GM18498 (cell line): ENCODE measurements around the gene GGACT.
"Not testable (repeated sequence)": the region's sequence is repeated elsewhere in the genome, so short reads cannot be mapped to it uniquely, and the experiment has no call there.

Experiments used
- ATAC-seq: cut with Tn5 transposase; IDR thresholded peaks from one replicate; pipeline ENCODE4 v1.9.1; 2021; ENCODE audit warnings: mild to moderate bottlenecking, moderate library complexity; ENCODE audit not compliant: unreplicated experiment

GGACT gene

DNA sequence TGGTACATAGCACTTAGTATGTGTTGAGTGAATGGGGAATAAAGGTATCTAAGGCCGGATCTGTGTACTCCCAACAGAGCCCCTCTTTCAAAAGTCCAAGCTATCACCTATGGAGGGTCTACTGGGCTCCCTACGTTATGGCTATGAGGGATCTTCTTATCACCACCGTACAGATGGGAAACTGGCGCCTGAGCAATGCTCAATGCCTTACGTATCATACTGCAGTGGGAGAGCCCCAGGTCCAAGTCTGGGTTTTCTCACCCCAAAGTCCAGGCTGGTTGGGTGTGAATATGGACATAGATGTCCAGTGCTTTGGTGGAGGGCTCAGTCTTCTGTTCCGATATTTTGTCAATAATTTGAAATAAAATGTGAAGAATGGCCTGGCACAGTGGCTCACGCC lies 13.1 kb upstream of the GGACT start:
- ATAC-seq: no peak

DNA sequence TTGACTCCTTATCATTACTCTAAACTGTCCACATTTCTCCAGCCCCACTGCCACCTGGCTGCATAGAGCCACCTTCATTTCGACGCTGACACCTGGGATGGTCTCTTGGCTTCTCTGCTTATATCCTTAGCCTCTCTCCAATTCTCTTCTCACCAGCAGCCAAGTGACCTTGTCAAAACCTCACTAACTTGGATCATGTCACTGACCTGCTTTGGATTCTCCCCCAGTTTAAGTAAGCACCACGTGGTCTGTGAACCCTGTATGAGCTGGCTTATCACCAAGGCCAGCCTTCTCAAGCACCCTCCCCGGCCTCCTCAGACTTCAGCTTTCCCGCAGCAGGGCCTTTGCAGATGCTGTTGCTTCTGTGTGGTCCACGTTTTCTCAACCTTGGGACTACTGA lies 12.3 kb upstream of the GGACT start:
- ATAC-seq: no peak

DNA sequence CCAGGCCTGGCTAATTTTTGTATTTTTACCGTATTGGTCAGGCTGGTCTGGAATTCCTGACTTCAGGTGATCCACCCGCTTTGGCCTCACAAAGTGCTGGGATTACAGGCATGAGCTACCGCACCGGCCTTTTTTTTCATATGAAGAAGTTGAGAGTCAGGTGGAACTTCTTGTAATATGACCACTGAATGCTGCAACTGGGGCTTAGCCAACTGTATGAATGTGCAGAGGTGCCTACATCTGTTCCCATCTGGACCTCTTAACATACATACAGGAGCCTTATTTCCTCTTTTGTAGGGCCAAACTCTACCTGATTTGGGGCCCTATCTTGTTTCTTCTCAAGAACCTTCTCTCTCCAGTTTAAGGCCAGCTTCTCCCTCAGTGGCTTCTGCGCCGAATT lies 11.9 kb upstream of the GGACT start:
- no peak for ATAC-seq

DNA sequence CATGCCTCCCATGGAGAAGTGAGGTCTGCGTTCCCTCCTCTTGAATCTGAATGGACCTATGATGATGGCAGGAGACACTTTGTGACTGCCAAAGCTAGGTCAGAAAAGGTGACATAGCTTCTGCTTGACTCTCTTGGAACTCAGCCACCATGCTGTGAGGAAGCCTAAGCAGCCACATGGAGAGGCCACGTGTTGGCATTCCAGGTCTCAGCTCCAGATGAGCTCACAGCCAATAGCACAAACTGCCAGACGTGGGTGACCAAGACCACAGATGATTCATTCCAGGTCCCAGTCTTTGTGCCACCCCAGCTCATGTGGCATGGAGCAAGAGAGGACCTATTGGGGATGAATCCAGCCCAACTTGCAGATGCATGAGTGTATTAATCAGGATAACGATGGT lies 8.7 kb upstream of the GGACT start:
- no peak for ATAC-seq

DNA sequence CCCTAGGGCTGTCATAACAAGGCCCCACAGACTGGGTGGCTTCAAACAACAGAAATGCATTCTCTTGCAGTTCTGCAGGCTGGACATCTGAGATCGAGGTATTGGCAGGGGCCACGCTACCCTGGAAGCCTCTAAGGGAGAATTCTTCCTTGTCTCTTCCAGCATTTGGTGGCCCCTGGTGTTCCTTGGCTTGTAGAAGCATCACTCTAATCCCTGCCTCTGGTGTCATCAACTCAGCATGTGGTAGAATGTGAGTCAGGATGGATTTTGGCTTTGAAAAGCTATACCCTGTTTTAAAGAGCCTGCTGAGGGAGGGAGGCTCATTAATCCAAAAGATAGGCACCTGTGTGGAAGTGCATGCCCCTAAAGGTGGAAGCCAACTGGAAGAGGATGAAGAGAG lies 7.9 kb upstream of the GGACT start:
- ATAC-seq: no peak

DNA sequence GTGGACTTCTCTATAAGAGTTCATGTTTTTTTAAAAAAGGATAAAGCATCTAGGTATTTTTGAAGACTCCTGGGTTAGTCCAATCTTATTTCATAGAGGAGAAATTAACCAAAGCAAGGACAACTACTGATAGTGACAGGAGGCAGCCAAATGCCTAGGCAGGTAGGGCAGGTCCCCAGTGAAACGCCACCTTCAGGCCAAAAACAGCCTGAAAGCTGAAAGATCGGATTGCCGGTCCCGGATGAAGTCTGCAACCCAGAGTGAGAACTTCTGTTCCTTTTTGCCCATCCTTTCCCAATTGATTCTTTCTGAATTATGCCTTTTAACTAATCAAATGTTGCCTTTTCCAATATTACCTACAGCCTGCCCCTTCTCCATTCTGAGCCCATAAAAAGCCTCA lies 6.1 kb upstream of the GGACT start:
- ATAC-seq: no peak

DNA sequence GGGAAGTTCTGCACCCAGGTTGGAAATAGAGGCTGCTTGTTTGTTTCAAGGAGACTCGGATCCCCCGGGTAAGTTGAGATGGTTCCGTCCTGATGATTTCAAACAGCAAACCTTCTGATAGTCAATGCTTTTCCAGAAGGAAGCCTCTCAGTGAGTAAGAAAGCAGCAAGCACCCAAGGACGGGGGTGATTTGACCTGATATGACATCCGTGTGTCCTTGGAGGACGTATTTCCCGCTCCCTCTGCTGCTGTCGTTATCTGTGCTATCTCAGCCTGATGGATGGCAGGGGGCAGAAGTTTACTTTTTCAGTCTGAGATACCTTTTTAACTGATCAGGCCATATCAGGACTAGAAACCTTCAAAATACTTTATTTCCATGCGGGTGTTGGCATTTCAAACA lies 5.7 kb upstream of the GGACT start:
- ATAC-seq: no peak

DNA sequence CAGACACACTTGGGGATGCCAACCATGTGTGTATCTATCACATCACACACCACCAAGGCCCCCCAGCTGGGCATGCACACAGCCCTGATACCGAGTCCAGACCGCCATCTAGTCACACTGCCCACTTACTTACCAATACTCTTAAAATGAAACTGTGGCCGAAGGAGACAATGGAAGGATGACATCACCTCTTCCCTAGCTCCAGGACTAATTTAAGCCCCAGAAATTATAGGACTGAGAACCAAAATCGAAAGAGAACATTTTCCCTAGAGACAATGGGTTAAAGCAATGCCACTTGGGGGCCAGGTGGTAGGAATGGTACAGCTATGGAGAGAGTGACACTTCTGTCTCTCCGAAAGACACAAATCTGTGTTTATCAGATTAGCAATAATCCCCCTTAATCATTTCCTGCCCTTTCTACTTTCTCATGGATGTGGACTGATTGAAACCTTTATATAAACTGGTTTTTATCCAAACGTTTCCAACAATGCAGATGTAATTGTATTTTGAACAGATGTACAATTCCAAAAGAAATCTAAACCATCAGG lies 663 bp upstream of the GGACT start:
- ATAC-seq: no peak

DNA sequence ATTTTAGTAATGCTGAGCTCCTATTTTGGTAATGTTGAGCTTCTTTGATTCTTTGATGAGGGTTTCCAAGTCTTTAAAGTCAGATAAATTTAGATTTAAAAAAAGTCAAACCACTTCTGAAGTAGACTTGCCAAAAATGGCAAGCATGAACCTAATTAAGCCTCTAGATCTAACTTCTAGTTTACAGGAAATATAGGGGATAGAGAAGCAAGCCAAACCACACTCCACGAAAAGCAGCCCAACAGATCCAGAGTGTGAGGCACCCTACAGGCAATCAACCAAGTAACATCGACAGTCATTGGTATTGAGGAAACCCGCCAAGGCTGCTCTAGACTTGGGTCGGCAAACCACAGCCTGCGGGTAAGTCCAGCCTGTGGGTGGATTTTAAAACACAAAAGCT lies 3.7 kb downstream of the GGACT start:
- ATAC-seq: no peak

DNA sequence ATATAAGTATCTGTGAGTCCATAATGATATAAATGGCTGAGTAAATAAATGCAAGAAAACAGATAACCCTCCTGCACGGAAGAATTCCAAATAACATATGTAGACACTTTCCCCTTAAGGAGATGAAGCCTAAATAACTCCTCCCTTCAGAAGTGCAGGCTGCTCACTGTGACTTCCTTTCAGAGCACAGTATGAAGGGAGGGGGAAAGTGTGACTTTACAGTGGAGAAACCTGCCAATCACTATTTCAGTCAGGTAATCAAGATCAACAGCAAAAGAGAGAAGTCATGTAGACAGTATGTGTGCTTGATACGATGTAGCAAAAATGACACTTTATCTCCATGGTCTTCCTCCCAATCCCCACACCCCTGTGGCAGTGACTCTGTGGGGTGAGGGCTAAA lies 7.1 kb downstream of the GGACT start:
- no peak for ATAC-seq

DNA sequence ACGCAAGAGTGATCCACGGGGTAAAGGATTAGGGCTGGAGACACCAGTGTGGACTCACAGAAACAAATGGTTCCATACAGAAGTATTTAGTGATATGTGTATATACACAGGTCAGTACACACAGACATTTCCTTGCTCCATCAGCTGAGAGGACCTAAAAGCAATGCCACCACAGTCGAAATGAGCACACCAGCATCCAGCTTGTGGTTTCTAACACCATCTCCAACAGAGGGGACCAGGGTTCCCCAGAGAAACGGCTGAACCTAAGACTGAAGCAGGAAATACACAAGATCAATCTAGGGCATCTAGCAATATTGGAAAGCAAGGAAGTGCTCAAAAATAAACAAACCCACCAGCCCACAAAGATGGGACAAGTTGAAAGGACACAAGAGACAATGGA lies 7.6 kb downstream of the GGACT start:
- ATAC-seq: no peak

DNA sequence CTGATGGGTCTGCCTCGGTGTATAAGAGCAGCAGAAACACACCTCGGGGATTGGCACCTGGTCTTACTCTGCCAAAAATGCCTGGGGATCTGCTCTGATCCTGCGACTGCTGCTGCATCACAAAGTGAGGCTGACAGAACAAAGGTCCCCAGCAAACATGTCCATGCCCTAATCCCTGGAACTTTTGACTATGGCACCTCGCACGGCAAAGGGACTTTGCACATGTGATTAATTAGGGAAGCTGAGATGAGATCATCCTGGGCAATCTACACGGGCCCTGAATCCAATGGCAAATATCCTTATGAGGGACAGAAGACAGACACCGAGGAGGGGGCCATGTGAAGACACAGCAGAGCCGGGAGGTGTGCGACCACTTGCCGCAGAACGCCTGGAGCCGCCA lies 8.5 kb downstream of the GGACT start:
- no peak for ATAC-seq

DNA sequence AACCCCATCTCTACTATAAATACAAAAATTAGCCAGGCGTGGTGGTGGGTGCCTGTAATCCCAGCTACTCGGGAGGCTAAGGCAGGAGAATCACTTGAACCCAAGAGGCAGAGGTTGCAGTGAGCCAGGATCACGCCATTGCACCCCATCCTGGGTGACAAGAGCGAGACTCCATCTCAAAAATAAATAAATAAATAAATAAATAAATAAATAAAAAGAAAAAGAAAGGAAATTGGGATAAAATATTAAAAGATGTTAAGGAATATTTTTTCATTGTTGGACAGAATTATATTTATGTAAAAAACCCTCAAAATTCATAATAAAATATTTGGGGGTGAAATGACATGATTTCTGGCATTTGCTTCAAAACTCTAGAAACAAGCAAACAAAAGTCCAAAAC lies 11.3 kb downstream of the GGACT start:
- ATAC-seq: not testable (repeated sequence)

DNA sequence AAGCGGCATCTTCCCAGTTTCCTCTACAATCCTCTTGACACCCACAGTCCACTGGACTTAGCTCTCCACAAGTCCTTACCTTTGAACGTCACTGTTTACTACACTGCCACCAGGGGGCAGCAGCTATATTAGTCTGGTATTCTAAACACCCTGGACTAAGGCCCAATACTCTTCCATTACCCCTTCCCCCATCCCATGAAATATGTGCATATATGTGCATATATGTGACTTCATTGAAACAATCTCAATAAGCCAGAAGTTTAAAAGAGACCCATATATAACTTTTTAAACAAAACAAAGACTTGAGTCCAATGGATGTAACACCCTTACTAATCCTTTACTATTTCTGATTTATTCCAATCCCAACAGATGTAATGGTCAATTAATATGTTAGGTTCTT lies 15.5 kb downstream of the GGACT start:
- ATAC-seq: peak; percentile 93

DNA sequence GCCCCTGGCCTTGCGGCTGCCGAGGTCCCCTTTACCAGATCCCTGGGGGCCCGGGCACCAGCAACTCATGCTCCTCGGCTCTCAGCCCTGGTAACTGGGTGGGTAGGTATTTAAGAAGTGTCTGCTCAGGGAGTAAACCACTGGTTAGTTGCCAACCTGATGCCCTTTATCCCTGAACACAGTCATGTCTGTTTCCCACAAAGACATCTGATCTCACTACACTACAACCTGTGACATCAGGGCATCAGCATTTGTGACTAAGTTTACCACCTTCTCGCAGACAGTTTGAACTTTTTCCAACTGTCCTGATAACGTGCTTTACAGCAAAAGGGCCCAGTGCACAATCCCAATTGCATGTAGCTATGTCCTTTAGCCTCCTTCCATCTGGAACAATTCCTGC lies 22.0 kb downstream of the GGACT start:
- ATAC-seq: no peak

DNA sequence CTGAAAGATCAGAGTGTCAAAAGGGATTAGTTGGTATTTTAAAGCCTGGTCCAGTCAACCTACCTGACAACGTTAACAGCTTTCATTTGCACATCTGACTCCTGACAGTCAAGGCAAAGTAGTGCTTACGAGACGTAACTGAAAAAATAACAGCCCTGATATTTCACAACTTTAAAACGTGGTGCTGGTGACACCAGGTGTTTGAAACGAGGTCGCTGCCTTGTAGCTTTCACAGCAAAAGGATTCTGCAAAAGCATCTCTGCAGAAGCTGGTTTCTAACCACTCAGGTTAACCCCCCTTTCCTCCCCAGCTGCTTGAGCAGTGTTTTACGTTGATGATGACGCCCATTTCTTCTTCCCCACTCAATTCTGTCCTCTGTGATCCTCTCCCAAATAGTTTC lies 23.3 kb downstream of the GGACT start:
- no peak for ATAC-seq

DNA sequence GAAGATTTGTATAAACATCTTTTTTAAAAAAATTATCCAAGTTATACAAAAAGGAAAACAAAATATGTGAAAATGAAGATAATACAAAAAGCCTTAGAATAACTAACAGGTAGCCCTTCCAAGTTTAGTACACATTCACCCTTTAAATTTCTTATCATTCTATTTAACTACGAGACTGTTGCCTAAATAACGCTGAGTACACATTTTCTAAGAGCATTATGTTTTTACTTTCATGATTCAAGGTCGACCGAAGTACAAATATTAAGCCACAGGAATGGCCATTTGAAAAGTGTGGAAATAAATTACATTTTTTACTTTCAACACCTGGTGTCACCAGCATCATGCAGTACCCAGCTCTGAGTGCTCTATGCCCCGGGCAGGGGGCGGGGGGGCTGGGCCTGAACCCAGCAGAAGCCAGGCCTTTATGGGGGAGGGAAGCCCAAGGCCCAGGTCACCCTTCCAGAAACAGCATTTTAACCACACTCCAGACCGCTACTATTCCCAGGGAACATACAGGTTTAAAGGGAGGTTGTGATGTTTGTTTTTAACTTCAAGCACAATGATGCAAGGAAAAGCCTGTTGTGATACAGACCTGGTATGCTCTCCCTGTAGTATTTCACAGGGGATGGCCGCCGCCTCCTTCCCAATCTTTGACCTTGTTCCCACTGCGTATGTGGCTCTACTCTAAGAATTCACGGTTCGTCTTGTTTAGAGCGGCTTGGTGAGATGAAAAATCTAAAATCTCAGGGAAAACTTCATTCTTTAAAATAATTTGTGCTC lies 24.0 kb downstream of the GGACT start:
- ATAC-seq: no peak

DNA sequence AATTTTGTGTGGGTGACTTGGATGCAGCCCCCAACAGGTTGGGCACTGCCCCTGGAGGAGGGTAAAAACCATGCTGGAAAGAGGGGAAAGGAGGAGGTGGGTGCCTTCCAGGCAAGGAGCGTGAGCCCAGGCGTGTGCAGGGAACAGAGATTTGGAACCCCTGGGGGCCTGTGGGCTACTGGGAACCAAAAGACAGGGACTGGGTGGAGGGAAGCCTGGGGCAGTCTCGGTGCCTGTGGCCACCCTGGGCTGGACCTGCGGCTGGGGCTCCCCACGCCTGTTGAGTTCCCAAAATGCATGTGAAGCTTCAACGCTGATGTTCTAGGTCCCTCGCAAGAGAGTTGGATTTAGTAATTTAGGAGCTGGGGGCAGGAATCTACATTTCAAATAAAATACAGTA lies 24.8 kb downstream of the GGACT start:
- ATAC-seq: no peak

DNA sequence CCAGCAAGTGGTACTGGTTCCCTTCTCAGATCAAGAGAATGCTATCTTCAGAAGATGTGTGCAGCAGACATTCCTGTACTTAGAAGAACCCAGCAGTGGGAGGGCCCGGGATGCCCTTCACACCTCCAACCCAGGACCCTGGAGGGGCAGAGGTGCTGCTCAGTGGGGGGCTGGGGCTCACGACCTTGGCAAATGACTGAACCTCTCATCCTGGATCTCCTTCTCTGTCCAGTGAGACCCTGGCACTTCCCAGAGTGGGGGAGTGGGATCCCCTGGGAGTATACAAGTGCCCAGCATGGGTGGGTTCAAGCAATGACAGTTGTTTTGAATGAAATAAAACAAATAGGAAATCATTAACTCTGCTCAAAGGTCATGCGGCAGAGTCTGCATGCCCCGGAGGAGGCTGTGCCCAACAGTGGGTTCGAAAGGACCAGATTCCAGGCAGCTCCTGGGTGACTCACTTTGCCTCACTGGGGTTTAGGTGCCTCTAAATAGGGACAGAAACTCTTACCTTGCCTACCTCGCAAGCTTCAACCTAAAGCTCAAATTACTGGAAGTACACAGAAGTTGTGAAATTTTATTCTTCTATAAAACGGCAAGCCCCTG lies 26.9 kb downstream of the GGACT start:
- ATAC-seq: no peak

DNA sequence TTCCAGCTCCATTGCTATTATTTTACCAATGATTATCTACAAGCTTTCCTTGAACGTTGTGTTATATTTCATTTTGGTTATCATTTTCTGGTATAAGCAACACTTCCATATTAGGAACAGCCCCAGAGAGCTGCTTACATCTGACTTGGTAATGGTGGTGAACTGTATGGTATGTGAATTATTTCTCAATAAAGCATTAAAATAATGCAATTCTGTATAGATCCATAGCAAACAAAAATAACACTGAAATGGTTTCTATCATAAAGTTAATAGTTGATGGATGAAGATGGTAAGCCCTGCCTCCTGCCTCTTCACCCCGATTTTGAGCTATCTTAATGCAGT lies 27.5 kb downstream of the GGACT start:
- ATAC-seq: no peak

DNA sequence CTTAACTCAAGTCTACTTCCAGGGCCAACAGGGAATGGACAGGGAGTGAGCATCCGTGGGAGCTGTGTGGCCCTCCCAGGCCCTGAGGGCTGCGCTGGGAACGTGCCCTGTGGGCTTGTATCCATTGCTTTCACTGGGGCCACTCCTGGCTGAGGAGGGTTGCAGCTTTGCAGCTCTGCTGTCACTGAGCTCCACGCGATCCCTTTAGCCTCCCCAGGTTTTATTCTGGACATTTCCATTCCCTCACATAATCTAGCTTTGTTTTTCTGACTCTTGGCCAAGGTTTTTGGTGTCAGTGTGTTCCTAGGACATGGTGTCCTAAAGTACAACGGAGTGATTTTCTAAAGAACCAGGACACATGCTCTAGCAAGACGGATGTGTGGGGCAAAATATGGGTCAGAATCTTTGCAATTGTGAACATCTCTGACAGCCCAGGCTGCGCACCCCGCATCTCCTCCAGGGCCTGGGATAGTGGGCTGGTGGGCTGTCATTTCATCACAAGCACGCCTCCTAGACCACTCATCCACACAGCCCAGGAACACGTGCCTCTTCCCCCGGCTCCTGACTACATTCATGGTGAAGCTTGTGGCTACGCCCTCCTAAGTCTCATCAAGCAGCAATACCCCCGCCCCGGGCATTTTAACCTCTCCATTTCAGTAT lies 28.0 kb downstream of the GGACT start:
- ATAC-seq: no peak

DNA sequence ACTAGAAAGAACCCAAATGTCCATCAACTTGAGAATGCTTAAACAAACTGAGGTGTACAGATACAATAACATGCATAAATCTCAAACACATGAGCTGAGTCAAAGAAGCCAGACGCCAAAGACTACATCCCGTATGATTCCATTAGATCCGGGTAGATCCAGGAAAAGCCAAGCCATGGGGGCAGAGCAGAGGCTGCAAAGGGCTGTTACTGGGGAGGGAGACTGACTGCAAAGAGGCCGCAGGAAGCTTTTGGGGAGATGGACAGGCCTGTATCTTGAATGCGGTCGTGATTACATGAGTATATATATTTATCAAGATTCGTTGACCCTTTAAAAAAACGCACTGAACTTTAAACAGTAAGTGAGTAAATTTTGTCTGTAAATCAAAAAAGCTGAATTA lies 28.7 kb downstream of the GGACT start:
- ATAC-seq: no peak
